Heart right ventricle (tissue), 16 donors: ENCODE results near the gene GRIN3A. TPM values are rescaled to one million over a fixed set of nuclear protein-coding genes. Genes with fewer than 3 reads are reported as not detected.

Experiments
- ATAC-seq, 8 donors: fragments of 200-7000 bp; cut with Tn5 transposase; one replicate each; pipeline ENCODE4 v1.9.1; 2020; ENCODE audit warnings: mild to moderate bottlenecking in 8 of 8, moderate library complexity in 8 of 8, moderate number of reproducible peaks in 1 of 8
- DNase-seq, 2 donors: peaks; one replicate each; pipeline ENCODE4 v3.0.0-alpha.2; 2020
- H3K27ac ChIP-seq, 10 donors: fragments of 200-600 bp; sonication (generic) in 2 of 10; one replicate each; pipeline versions ENCODE4 v1.5.0 to v1.8.0; 2020 to 2022; ENCODE audit warnings: mild to moderate bottlenecking in 3 of 10
- H3K27me3 ChIP-seq, 7 donors: fragments of 200-600 bp; one replicate each; pipeline ENCODE4 v1.8.0; 2021 to 2022; ENCODE audit warnings: mild to moderate bottlenecking in 2 of 7
- H3K36me3 ChIP-seq, 9 donors: fragments of 200-600 bp; sonication (generic) in 1 of 9; one replicate each; pipeline versions ENCODE4 v1.5.0 to v1.8.0; 2020 to 2022; ENCODE audit warnings: mild to moderate bottlenecking in 2 of 9
- H3K4me1 ChIP-seq, 9 donors: fragments of 200-600 bp; sonication (generic) in 1 of 9; one replicate each; pipeline versions ENCODE4 v1.5.0 to v1.8.0; 2020 to 2022; ENCODE audit warnings: mild to moderate bottlenecking in 4 of 9
- H3K4me3 ChIP-seq, 10 donors: fragments of 200-600 bp; sonication (generic) in 2 of 10; one replicate each; pipeline versions ENCODE4 v1.5.0 to v1.8.0; 2020 to 2022; ENCODE audit warnings: mild to moderate bottlenecking in 7 of 10, moderate library complexity in 2 of 10
- H3K9me3 ChIP-seq, 11 donors: fragments of 200-600 bp in 10 of 11; sonication (generic) in 2 of 11; one replicate each; pipeline versions ENCODE4 v1.5.0 to v1.8.0; 2013 to 2022; ENCODE audit warnings: mild to moderate bottlenecking in 2 of 11, control low read depth in 1 of 11, moderate library complexity in 1 of 11
- WGBS, 2 donors: extraction: QIAGEN DNeasy Blood & Tissue Kit; methylation state at CpG; one replicate each; pipeline ENCODE4 v1.1.7; 2013; ENCODE audit warnings: inconsistent platforms in 1 of 2; 5-methylcytosine and 5-hydroxymethylcytosine counted together
- intact Hi-C, 10 donors: fragments of 100-400 bp; cut with DNase I; formaldehyde crosslinking; loops; one replicate each; pipeline versions ENCODE4 v1.11.1 to v1.14.2; 2022
- polyA plus RNA-seq, 2 donors: library from polyadenylated mRNA; stranded (reverse); fragments of 200-250 nt; gene quantifications; one replicate each; pipeline ENCODE4 v1.2.3, GENCODE V29; 2013
- total RNA-seq, 10 donors: library from RNA; stranded (reverse); fragmentation: NEBNext Ultra II Directional in 3 of 10; extraction: Animal tissue kit (Norgen Biotek cat#: 25700) in 3 of 10; gene quantifications; one replicate each; pipeline versions ENCODE4 v1.2.1 to v1.2.4, GENCODE V29; 2021 to 2023
- TF ChIP-seq, protein P1 (sequence below), 9 donors: fragments of 200-600 bp; sonication (generic) in 2 of 9; IDR thresholded peaks; one replicate each; pipeline versions ENCODE4 v1.5.0 to v1.8.0; 2021 to 2022; ENCODE audit warnings: antibody characterized with exemption in 9 of 9, mild to moderate bottlenecking in 5 of 9, moderate library complexity in 1 of 9
- donor health status: Arrhythmogenic right ventricular cardiomyopathy.
- donor health status: ischemic (EF 13 %, LVEDD 7.1; RV severe dilation, severe dysfunction).
- donor health status: healthy with polysubstance abuse.
- donor health status: DM: no; HTN: yes; CAD: no.
- donor health status: DM: no; HTN: no; CAD: no.
- donor health status: ischemic (EF 25% LVEDD 6.9; RV normal size, moderate dysfunction).
- donor health status: ischemic (EF 25% LVEDD 5.7; RV mildly dilated, moderate dysfunction).
- donor health status: healthy.
- donor health status: DM: yes; HTN: yes; CAD: no.
- donor health status: Ischemic cardiomyopathy.
- donor health status: ischemic (EF 35%, LVEDD 5.7; RV mildly dilated, moderate dysfunction).
- donor health status: nonischemic (EF 11% LVEDD 7.7; RV severe dilation, severe dysfunction).
- donor health status: DM: yes; HTN: yes; CAD: no.
- donor health status: PGD.
- donor health status: ischemic (EF 29% LVEDD 5.4; RV normal size, mild dysfunction).
- donor health status: nonischemic (EF 23%, LVEDD 6.1; RV moderate dilation, normal function).

The GRIN3A gene
- total and polyA plus RNA-seq, 12 donors: 0.06 to 1.4 (median 0.33) TPM

DNA sequence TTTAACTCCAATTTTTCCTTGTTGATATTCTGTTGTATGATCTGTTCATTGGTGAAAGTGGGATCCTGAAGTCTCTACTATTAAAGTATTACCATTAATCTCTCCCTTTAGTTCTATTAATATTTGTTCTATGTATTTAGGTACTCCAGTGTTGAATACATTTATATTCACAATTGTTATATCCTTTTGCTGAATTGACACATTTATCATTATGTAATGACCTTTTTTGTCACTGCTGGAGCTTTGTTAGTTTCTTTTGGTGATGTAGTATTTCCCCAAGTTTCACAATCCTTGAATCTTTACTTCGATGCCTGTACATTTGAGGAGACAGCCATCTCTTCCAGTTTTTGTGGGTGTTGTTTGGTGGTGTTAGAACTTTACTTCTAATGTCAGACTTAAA lies 90.0 kb downstream of the GRIN3A start:
- WGBS, 2 donors: 71 to 72% methylated on average over 1 of the region's 1 CpG
- Histone ChIP-seq H3K4me3 (no peak overlapping the region), H3K27me3 (no peaks in the 10 kb centered on the region), H3K36me3 (no peaks in the 10 kb centered on the region), H3K4me1 (no peaks in the 10 kb centered on the region), H3K27ac (no peak overlapping the region), H3K9me3 (peaks cover 0 to 7% (median 0%) of the 10 kb centered on the region in 11 donors)
- no peak for ATAC-seq
- TF ChIP-seq, protein P1, sequence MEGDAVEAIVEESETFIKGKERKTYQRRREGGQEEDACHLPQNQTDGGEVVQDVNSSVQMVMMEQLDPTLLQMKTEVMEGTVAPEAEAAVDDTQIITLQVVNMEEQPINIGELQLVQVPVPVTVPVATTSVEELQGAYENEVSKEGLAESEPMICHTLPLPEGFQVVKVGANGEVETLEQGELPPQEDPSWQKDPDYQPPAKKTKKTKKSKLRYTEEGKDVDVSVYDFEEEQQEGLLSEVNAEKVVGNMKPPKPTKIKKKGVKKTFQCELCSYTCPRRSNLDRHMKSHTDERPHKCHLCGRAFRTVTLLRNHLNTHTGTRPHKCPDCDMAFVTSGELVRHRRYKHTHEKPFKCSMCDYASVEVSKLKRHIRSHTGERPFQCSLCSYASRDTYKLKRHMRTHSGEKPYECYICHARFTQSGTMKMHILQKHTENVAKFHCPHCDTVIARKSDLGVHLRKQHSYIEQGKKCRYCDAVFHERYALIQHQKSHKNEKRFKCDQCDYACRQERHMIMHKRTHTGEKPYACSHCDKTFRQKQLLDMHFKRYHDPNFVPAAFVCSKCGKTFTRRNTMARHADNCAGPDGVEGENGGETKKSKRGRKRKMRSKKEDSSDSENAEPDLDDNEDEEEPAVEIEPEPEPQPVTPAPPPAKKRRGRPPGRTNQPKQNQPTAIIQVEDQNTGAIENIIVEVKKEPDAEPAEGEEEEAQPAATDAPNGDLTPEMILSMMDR (IDR thresholded peaks at IDR 0.05): no peak
- no peak for DNase-seq
- intact Hi-C loops: no loop called here

DNA sequence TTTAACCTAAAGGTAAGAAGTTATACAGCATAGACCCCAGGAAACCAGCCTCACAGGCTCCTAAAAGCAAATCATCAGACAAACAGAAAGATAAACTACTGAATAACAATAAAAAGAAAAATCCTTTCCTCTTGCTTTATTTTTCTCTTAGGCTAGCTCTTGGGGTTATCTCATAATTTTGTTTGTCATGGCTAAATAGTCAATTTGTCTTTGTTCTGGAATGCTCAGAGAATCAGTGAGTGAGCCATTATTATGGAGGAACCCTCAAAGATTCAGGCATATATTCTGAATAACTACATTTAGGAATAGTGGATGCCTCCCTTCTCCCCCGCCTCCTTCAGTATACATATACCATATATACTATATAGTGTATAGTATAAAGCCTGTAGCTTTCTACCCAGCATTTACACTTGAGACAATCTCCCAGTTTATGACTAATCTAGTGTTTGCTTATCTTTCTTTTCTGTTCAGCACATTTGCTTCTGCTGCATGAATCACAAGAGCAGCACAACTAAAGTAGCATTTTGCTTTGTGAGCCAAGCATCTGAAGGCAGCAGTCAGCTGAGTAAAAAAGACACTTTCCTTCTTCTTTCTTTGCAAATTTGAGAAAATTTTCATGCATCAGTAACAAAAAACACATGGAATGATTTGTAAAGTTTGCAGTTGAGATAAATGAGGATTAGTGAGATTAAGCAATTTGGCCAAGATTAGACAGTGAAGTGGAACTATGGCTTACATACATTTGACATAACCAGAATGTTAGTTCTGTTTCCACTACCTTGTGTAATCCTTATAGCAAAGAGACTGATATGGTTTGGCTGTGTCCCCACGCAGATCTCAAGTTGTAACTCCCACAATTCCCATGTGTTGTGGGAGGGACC lies 98.4 kb downstream of the GRIN3A start:
- ATAC-seq: no peak
- no peaks in the 10 kb centered on the region for H3K36me3 ChIP-seq

DNA sequence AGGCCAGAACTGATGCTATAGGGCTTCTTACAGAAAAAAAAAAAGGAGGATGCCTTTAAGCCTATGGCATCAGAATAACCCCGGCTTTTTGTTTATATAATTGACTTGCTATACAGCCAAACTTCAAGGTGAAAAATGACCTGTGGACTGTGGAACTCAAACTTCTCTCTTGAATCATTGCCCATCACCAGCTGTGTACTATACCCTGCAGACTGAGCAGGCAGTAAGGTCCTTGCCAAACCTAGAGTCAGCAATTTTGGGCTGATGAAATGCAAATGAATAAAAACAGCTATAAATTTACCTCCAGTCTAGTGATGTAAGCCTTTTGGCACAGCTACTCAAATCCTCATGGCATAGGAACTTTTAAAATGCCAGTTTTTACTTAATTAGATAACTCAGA lies 99.1 kb downstream of the GRIN3A start:
- Histone ChIP-seq H3K9me3 (peaks cover 0 to 30% (median 5%) of the 10 kb centered on the region in 11 donors), H3K4me1 (no peaks in the 10 kb centered on the region), H3K36me3 (no peaks in the 10 kb centered on the region), H3K27me3 (no peaks in the 10 kb centered on the region), H3K27ac (no peak overlapping the region), H3K4me3 (no peak overlapping the region)
- DNase-seq: no peak
- intact Hi-C loops: no loop called here
- 85 to 93% methylated on average over 1 of the region's 1 CpG for WGBS, 2 donors
- TF ChIP-seq, protein P1 (IDR thresholded peaks at IDR 0.05): no peak
- ATAC-seq: no peak

More for the DNA sequence above, 98.4 kb downstream of the GRIN3A start:
- Histone ChIP-seq H3K9me3 (peaks cover 0 to 33% (median 5%) of the 10 kb centered on the region in 11 donors), H3K27me3 (no peaks in the 10 kb centered on the region), H3K4me1 (no peaks in the 10 kb centered on the region), H3K27ac (no peak overlapping the region), H3K4me3 (no peak overlapping the region)
- TF ChIP-seq, protein P1 (IDR thresholded peaks at IDR 0.05): no peak
- DNase-seq: no peak
- intact Hi-C loops: no loop called here
- WGBS, 2 donors: 57 to 68% methylated on average over 2 of the region's 2 CpGs

DNA sequence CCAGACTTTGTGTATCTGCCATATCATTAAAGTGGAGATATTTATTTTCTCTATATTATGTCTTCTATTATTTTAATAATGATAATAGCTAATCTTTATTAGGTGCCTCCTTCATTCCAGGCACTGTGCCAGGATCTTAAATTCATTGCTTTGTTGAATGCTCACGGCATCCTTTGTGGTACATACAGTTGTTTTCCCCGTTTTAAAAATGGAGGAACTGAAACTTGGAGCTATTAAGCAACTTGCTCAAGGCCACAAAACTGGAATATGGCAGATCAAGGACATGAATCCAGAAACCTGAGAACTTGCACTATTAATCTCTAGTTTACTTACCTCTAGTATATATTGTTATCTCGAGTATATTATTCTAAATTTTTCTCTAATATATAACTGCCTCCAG lies 102.2 kb downstream of the GRIN3A start:
- Histone ChIP-seq H3K36me3 (no peaks in the 10 kb centered on the region), H3K27me3 (no peaks in the 10 kb centered on the region), H3K4me1 (no peaks in the 10 kb centered on the region), H3K4me3 (no peak overlapping the region), H3K9me3 (peaks cover 0 to 8% (median 0%) of the 10 kb centered on the region in 11 donors), H3K27ac (no peak overlapping the region)
- TF ChIP-seq, protein P1 (IDR thresholded peaks at IDR 0.05): no peak
- no peak for ATAC-seq
- no peak for DNase-seq
- WGBS, 2 donors: 73 to 74% methylated on average over 3 of the region's 3 CpGs
- intact Hi-C loops: no loop called here
